HepG2 (cell line): ENCODE data around the gene PTGES3.

Source experiments
- CTCF ChIP-seq: sonication (generic); formaldehyde crosslinking; IDR thresholded peaks from 2 replicates; pipeline ENCODE4 v1.5.0; 2020; ENCODE audit warnings: mild to moderate bottlenecking, missing genetic modification reagents, moderate library complexity
- EHMT2 ChIP-seq: fragments of 200-600 bp; sonication (generic); IDR thresholded peaks from 2 replicates; pipeline ENCODE4 v1.7.0; 2017; ENCODE audit warnings: antibody characterized with exemption, low read depth, low read length, borderline replicate concordance
- MAX ChIP-seq: IDR thresholded peaks from 2 replicates; pipeline ENCODE4 v1.6.1; 2012; ENCODE audit warnings: inconsistent platforms
- POLR2AphosphoS5 ChIP-seq: IDR thresholded peaks from 2 replicates; pipeline ENCODE4 v1.6.1; 2012; ENCODE audit warnings: low read depth, low read length
- PRDM15 ChIP-seq: sonication (generic); formaldehyde crosslinking; IDR thresholded peaks from 2 replicates; pipeline ENCODE4 v1.4.0; 2020; ENCODE audit warnings: missing genetic modification reagents
- SMAD1 ChIP-seq: sonication (generic); formaldehyde crosslinking; IDR thresholded peaks from 2 replicates; pipeline ENCODE4 v1.4.0; 2020; ENCODE audit warnings: missing genetic modification reagents, low read depth, mild to moderate bottlenecking, borderline replicate concordance
- ZFP41 ChIP-seq: sonication (generic); formaldehyde crosslinking; IDR thresholded peaks from 2 replicates; pipeline ENCODE4 v1.4.0; 2020; ENCODE audit warnings: mild to moderate bottlenecking, missing genetic modification reagents, borderline replicate concordance
- ZNF318 ChIP-seq: sonication (generic); formaldehyde crosslinking; IDR thresholded peaks from 2 replicates; pipeline ENCODE4 v1.4.0; 2020; ENCODE audit warnings: mild to moderate bottlenecking, missing genetic modification reagents

GRCh38 chr12:56614627-56615026, 73.5 kb downstream of the PTGES3 start:
- no peak for TF ChIP-seq CTCF (CRISPR knock-in tag)
- no peak for TF ChIP-seq SMAD1 (CRISPR knock-in tag)
- no peak for TF ChIP-seq PRDM15 (CRISPR knock-in tag)
- no peak for TF ChIP-seq ZNF318 (CRISPR knock-in tag)
- TF ChIP-seq POLR2AphosphoS5, result no peak
- TF ChIP-seq ZFP41 (CRISPR knock-in tag), result no peak
- no peak for TF ChIP-seq MAX
- TF ChIP-seq EHMT2, result no peak
